H1 (cell line): ENCODE measurements around the gene HMGN3. TPM values are rescaled to one million over a fixed set of nuclear protein-coding genes. Genes with fewer than 3 reads are reported as not detected.

Experiments used
- ATF3 ChIP-seq: IDR thresholded peaks from 2 replicates; pipeline ENCODE4 v1.6.1; 2011; ENCODE audit warnings: low read depth, mild to moderate bottlenecking, low read length; ENCODE audit not compliant: insufficient read depth
- CEBPB ChIP-seq: IDR thresholded peaks from 2 replicates; pipeline ENCODE4 v1.6.1; 2012; ENCODE audit warnings: low read depth, low read length
- CREB1 ChIP-seq: IDR thresholded peaks from 2 replicates; pipeline ENCODE4 v1.6.1; 2012; ENCODE audit warnings: inconsistent platforms
- CTBP2 ChIP-seq: IDR thresholded peaks from 2 replicates; pipeline ENCODE4 v1.7.0; 2011; ENCODE audit warnings: borderline replicate concordance, mild to moderate bottlenecking, moderate library complexity, mixed read lengths, low read length; ENCODE audit not compliant: insufficient read depth, insufficient read length
- E2F6 ChIP-seq: IDR thresholded peaks from 2 replicates; pipeline ENCODE4 v1.6.1; 2012; ENCODE audit warnings: inconsistent platforms
- EP300 ChIP-seq, 2 experiments: IDR thresholded peaks; 1 replicate in 1 of 2; 2 replicates in 1 of 2; pipeline ENCODE4 v1.6.1; 2011 to 2012; ENCODE audit warnings: low read depth in 2 of 2, low read length in 2 of 2, mild to moderate bottlenecking in 2 of 2, borderline replicate concordance in 1 of 2, inconsistent platforms in 1 of 2, moderate library complexity in 1 of 2
- FOSL1 ChIP-seq: IDR thresholded peaks from 2 replicates; pipeline ENCODE4 v1.6.1; 2011; ENCODE audit warnings: mild to moderate bottlenecking, low read depth, low read length, moderate library complexity; ENCODE audit not compliant: insufficient read depth
- GABPA ChIP-seq: IDR thresholded peaks from 2 replicates; pipeline ENCODE4 v1.6.1; 2011; ENCODE audit warnings: mild to moderate bottlenecking, low read length, moderate library complexity, borderline replicate concordance; ENCODE audit not compliant: insufficient read depth
- JUN ChIP-seq: IDR thresholded peaks from 2 replicates; pipeline ENCODE4 v1.6.1; 2011; ENCODE audit warnings: low read depth, mild to moderate bottlenecking, improper control_type of control experiment, low read length
- KDM1A ChIP-seq: fragments of 200-600, 300-600 bp; sonication (generic); IDR thresholded peaks from 2 replicates; pipeline ENCODE4 v1.7.1; 2016; ENCODE audit warnings: mild to moderate bottlenecking, low read length, borderline replicate concordance
- NRF1 ChIP-seq: IDR thresholded peaks from 2 replicates; pipeline ENCODE4 v1.6.1; 2011; ENCODE audit warnings: mild to moderate bottlenecking, low read depth, low read length, improper control_type of control experiment
- POLR2A ChIP-seq, 2 experiments: IDR thresholded peaks; 1 replicate in 1 of 2; 2 replicates in 1 of 2; pipeline ENCODE4 v1.6.1; 2011; ENCODE audit warnings: low read depth in 2 of 2, low read length in 2 of 2, mild to moderate bottlenecking in 2 of 2; ENCODE audit errors: control extremely low read depth in 1 of 2
- RAD21 ChIP-seq, 2 experiments: IDR thresholded peaks in 1 of 2; conservative IDR thresholded peaks in 1 of 2; 2 replicates each; pipeline ENCODE4 v1.6.1; 2011; ENCODE audit warnings: low read depth in 2 of 2, low read length in 2 of 2, improper control_type of control experiment in 1 of 2, inconsistent platforms in 1 of 2, mild to moderate bottlenecking in 1 of 2, moderate library complexity in 1 of 2
- SIN3A ChIP-seq, 2 experiments: IDR thresholded peaks in 1 of 2; conservative IDR thresholded peaks in 1 of 2; 2 replicates each; pipeline ENCODE4 v1.6.1; 2011 to 2012; ENCODE audit warnings: low read length in 2 of 2, improper control_type of control experiment in 1 of 2, low read depth in 1 of 2, mild to moderate bottlenecking in 1 of 2
- SUZ12 ChIP-seq: fragments of 200-600 bp; sonication (generic); IDR thresholded peaks from 2 replicates; pipeline ENCODE4 v1.6.1; 2012; ENCODE audit warnings: mild to moderate bottlenecking, inconsistent platforms, low read length, moderate library complexity, mixed read lengths
- TEAD4 ChIP-seq: IDR thresholded peaks from 2 replicates; pipeline ENCODE4 v1.6.1; 2012; ENCODE audit warnings: low read depth, low read length, inconsistent platforms, mixed read lengths
- YY1 ChIP-seq: IDR thresholded peaks from 2 replicates; pipeline ENCODE4 v1.6.1; 2011; ENCODE audit warnings: low read depth, mild to moderate bottlenecking, low read length
- ZNF274 ChIP-seq: IDR thresholded peaks from 2 replicates; pipeline ENCODE4 v1.7.0; 2012; ENCODE audit warnings: low read length, borderline replicate concordance; ENCODE audit errors: extremely low read depth
- polyA plus RNA-seq, 7 experiments: library from polyadenylated mRNA; depleted of rRNA in 3 of 7; stranded (reverse) in 5 of 7; unstranded in 2 of 7; fragments of >200 nt in 5 of 7; fragments of 200-250 nt in 2 of 7; gene quantifications; 1 replicate in 5 of 7; 2 replicates in 1 of 7; 4 replicates in 1 of 7; pipeline versions ENCODE4 v1.2.1 to v1.2.3, GENCODE V29; 2011 to 2013; ENCODE audit warnings: missing spikeins in 2 of 7, mixed read lengths in 2 of 7
- total RNA-seq: library from RNA; stranded (reverse); fragmentation: NEBNext Ultra II Directional; extraction: Animal tissue kit (Norgen Biotek cat#: 25700); gene quantifications from 2 replicates; pipeline ENCODE4 v1.2.1, GENCODE V29; 2021
- TF ChIP-seq, protein P1 (sequence below): IDR thresholded peaks from 2 replicates; pipeline ENCODE4 v1.6.1; 2012; ENCODE audit warnings: low read length, inconsistent platforms

HMGN3 gene
- total and polyA plus RNA-seq, 2 of the 8 experiments (the other 6 are each of a cell fraction or from before 2014, with no cell fraction given), result 84.4 to 167 TPM

DNA sequence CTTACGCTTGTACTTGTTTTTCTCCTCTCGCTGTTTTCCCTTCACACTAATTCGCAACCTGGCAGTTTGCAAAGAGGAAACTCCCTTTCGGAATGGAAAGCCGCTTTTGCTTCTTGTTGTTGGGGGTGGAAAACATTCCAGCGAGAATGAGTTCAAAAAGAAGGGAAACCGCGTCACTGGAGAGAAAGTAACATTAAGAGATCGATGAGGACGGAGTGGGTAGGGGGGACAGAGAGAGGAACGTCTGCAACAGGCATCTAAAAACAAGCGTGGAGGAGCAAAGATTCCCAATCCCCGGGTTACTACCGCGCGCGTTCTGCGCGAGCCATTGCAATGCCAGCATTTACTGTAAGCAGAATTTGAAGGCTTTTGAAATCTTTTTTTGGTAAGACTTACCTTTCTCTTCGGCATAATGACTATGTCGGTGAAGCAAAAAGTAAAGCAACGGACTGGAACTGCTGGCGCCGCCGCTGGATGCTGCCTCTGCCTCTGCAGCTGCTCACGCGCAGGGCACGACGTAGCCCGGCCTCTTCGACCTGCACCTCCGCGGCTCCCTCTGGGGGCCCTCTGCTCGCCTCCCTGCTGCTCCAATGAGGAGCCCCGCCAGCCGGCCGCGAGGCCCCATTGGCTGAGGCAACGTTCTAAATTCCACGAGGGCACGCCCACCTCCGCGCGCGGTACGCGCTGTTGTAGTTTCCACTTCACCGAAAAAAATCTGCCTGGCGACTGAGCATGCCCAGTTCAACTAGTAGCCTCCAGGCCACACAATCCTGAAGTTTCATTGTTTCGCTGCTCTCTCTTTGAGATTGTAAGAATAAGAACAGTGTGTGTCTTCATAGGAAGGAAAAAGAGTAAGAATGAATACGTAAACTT, at the start of gene HMGN3 (continued):
- TF ChIP-seq EP300 (IDR thresholded peaks at IDR 0.05; ENCODE audit: borderline replicate concordance in 1 of 2, low read depth in 2 of 2, low read length in 2 of 2) (no peak), E2F6 (peak; percentile 97), ZNF274 (no peak), JUN (no peak), KDM1A (peak; percentile 24; the same call in 1 of the 2 replicates), ATF3 (no peak), SIN3A (conservative IDR thresholded peaks at IDR 0.05 in 1 of 2, IDR thresholded peaks at IDR 0.05 in 1 of 2; ENCODE audit: low read depth in 1 of 2, low read length in 2 of 2) (0 out of 4 replicates have a peak, but pooled peaks of 1 of the 2 experiments have one; percentile 19), CTBP2 (no peak), YY1 (0 out of 2 replicates have a peak, but pooled peaks have one; percentile 39), CREB1 (no peak), POLR2A (IDR thresholded peaks at IDR 0.05; ENCODE audit: control extremely low read depth in 1 of 2, low read depth in 2 of 2, low read length in 2 of 2) (peak; percentile 85), RAD21 (IDR thresholded peaks at IDR 0.05 in 1 of 2, conservative IDR thresholded peaks at IDR 0.05 in 1 of 2; ENCODE audit: low read depth in 2 of 2, low read length in 2 of 2) (peak in 1 of 2 experiments; percentile 10; a peak in 1 of 4 replicates), TEAD4 (0 out of 2 replicates have a peak, but pooled peaks have one; percentile 20), SUZ12 (no peak), FOSL1 (no peak), GABPA (no peak), NRF1 (no peak), CEBPB (no peak)
- TF ChIP-seq, protein P1, sequence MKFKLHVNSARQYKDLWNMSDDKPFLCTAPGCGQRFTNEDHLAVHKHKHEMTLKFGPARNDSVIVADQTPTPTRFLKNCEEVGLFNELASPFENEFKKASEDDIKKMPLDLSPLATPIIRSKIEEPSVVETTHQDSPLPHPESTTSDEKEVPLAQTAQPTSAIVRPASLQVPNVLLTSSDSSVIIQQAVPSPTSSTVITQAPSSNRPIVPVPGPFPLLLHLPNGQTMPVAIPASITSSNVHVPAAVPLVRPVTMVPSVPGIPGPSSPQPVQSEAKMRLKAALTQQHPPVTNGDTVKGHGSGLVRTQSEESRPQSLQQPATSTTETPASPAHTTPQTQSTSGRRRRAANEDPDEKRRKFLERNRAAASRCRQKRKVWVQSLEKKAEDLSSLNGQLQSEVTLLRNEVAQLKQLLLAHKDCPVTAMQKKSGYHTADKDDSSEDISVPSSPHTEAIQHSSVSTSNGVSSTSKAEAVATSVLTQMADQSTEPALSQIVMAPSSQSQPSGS, result no peak
